PC-3 (cell line): ENCODE results near the gene TRMT61A. TPM values are rescaled to one million over a fixed set of nuclear protein-coding genes. Genes with fewer than 3 reads are reported as not detected.

Experiments used
- ATAC-seq: fragments of 200-7000 bp; cut with Tn5 transposase; 2 replicates; pipeline ENCODE4 v1.9.1; 2020; ENCODE audit warnings: mild to moderate bottlenecking, moderate library complexity
- BruUV-seq: library from RNA; stranded (reverse); fragments of 400-500 nt; replicated peaks from 2 replicates; lab custom pipeline; 2021; lab: Mats Ljungman, UMichigan
- CTCF ChIA-PET: fragments of 300-600 bp; sonication (Branson Sonifier 250); formaldehyde crosslinking; loops from one replicate; lab custom pipeline; 2022; ENCODE audit warnings: antibody characterized with exemption; lab: Charles Lee
- POLR2A ChIA-PET: fragments of 300-600 bp; sonication (Branson Sonifier 250); formaldehyde crosslinking; loops from one replicate; lab custom pipeline; 2022; ENCODE audit warnings: antibody characterized with exemption; ENCODE audit not compliant: unreplicated experiment; lab: Charles Lee
- DNase-seq: peaks from one replicate; pipeline ENCODE4 v3.0.0-alpha.2; 2015
- H2AFZ ChIP-seq: fragments of 300-600 bp; sonication (generic); 2 replicates; pipeline ENCODE4 v1.6.0; 2016; ENCODE audit warnings: antibody characterized with exemption, low read length
- H3F3A ChIP-seq: fragments of 300-600 bp; sonication (generic); one replicate; pipeline ENCODE4 v1.6.0; 2017; ENCODE audit warnings: antibody characterized with exemption, low read length, control low read depth, mild to moderate bottlenecking; ENCODE audit not compliant: unreplicated experiment
- H3K27ac ChIP-seq: fragments of 300-600 bp; sonication (generic); 2 replicates; pipeline ENCODE4 v1.5.1; 2016; ENCODE audit warnings: mild to moderate bottlenecking, low read length
- H3K27me3 ChIP-seq: fragments of 300-600 bp; sonication (generic); 2 replicates; pipeline ENCODE4 v1.6.1; 2016; ENCODE audit warnings: low read length, mixed read lengths
- H3K36me3 ChIP-seq: fragments of 300-600 bp; sonication (generic); 2 replicates; pipeline ENCODE4 v1.6.1; 2016; ENCODE audit warnings: low read depth, mixed run types, low read length, mixed read lengths
- H3K4me1 ChIP-seq: fragments of 300-600 bp; sonication (generic); 2 replicates; pipeline ENCODE4 v1.5.1; 2016; ENCODE audit warnings: low read length; ENCODE audit not compliant: insufficient read depth
- H3K4me2 ChIP-seq: fragments of 300-600 bp; sonication (generic); 2 replicates; pipeline ENCODE4 v1.6.0; 2016; ENCODE audit warnings: low read length
- H3K4me3 ChIP-seq: fragments of 300-600 bp; sonication (generic); 2 replicates; pipeline ENCODE4 v1.5.1; 2016; ENCODE audit warnings: mild to moderate bottlenecking, low read length, mixed read lengths
- H3K79me2 ChIP-seq: fragments of 300-600 bp; sonication (generic); 2 replicates; pipeline ENCODE4 v1.6.1; 2017; ENCODE audit warnings: low read length, mixed read lengths
- H3K9ac ChIP-seq: fragments of 300-600 bp; sonication (generic); 2 replicates; pipeline ENCODE4 v1.6.0; 2016; ENCODE audit warnings: mild to moderate bottlenecking, low read length
- H3K9me2 ChIP-seq: fragments of 300-600 bp; sonication (generic); replicated peaks from 2 replicates; pipeline ENCODE4 v1.6.1; 2016; ENCODE audit warnings: mixed run types, low read length, mixed read lengths
- H3K9me3 ChIP-seq: fragments of 300-600 bp; sonication (generic); 2 replicates; pipeline ENCODE4 v1.6.1; 2016; ENCODE audit warnings: low read length, mixed read lengths
- H4K20me1 ChIP-seq: fragments of 300-600 bp; sonication (generic); 2 replicates; pipeline ENCODE4 v1.6.1; 2016; ENCODE audit warnings: low read length, mixed read lengths
- EZH2 ChIP-seq: fragments of 300-600 bp; sonication (generic); IDR thresholded peaks from one replicate; pipeline ENCODE4 v1.6.1; 2017; ENCODE audit warnings: antibody characterized with exemption, mild to moderate bottlenecking, low read length; ENCODE audit not compliant: unreplicated experiment
- EZH2phosphoT487 ChIP-seq: fragments of 300-600 bp; sonication (generic); IDR thresholded peaks from 2 replicates; pipeline ENCODE4 v1.6.1; 2018; ENCODE audit warnings: mild to moderate bottlenecking, antibody characterized with exemption, low read length, borderline replicate concordance
- intact Hi-C: fragments of 100-400 bp; cut with micrococcal nuclease; formaldehyde crosslinking; loops from 2 replicates; pipeline ENCODE4 v1.9.0; 2023
- total RNA-seq: library from RNA; depleted of rRNA; stranded (reverse); fragments of >200 nt; gene quantifications from 2 replicates; pipeline ENCODE4 v1.2.3, GENCODE V29; 2014
- TF ChIP-seq, protein P1 (sequence below): fragments of 300-600 bp; sonication (generic); conservative IDR thresholded peaks from 2 replicates; pipeline ENCODE4 v1.5.1; 2017; ENCODE audit warnings: antibody characterized with exemption, low read depth, mild to moderate bottlenecking, low read length

TRMT61A gene
- total RNA-seq, 1 experiment from 2014 or later = 51.2 TPM

DNA sequence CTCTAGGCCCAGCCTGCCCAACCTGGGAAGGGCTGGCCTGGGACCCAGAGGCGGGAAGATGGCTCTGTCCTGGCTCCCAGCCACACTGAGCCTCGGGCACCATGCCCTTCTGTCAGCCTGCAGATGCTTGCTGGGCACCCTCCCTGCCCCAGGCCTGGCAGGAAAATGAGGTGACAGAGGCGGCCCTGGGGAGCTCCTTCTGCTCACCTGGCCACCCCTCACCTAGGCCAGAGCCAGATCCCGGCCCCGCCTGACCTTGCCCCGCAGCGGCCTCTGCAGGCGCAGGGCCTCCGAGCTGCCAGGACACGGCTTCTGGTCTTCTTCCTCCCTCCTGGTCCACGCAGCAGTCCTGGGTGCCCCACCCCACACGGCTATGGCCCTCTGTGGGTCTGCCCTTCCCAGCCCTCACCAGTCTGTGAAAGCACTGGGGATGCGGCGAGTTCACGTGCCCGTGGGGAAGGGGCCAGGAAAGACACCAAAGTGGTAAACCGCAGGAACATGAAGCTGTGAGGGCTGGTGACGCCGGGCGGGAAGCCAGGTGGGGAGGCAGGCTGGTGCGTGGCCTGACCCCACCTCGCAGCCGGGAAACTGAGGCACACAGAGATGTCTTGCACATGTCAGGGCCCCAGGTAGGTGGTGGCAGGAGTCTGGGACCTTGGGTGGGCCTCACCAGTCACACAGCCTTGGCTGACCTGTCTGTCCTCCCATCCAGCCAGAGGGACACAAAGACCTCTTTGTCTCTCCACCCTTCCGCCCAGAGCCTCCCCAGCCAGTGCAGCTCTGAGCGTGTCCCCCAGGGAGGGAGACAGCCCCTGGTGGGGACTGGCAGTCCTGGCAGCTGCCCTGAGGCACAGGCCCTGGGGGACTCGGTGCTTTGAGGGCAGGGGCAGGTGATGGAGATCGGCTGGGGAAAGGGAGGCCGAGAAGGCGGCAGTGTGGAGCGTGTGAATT, 20.6 kb downstream of the TRMT61A start:
- Histone ChIP-seq H3K27me3 (no peaks in the 10 kb centered on the region), H3K9me2 (no peaks in the 10 kb centered on the region), H3K27ac (no peak overlapping the region), H3K9me3 (no peaks in the 10 kb centered on the region), H3K79me2 (no peaks in the 10 kb centered on the region), H3K4me3 (no peak overlapping the region), H3K36me3 (no peaks in the 10 kb centered on the region), H2AFZ (no peak overlapping the region), H4K20me1 (no peaks in the 10 kb centered on the region), H3K9ac (no peak overlapping the region), H3K4me2 (no peak overlapping the region), H3K4me1 (peaks cover 15% of the 10 kb centered on the region), H3F3A (no peaks in the 10 kb centered on the region)
- POLR2A ChIA-PET = no interaction called here
- DNase-seq = no peak
- ATAC-seq = no peak
- TF ChIP-seq EZH2 (no peak), EZH2phosphoT487 (no peak)
- TF ChIP-seq, protein P1, sequence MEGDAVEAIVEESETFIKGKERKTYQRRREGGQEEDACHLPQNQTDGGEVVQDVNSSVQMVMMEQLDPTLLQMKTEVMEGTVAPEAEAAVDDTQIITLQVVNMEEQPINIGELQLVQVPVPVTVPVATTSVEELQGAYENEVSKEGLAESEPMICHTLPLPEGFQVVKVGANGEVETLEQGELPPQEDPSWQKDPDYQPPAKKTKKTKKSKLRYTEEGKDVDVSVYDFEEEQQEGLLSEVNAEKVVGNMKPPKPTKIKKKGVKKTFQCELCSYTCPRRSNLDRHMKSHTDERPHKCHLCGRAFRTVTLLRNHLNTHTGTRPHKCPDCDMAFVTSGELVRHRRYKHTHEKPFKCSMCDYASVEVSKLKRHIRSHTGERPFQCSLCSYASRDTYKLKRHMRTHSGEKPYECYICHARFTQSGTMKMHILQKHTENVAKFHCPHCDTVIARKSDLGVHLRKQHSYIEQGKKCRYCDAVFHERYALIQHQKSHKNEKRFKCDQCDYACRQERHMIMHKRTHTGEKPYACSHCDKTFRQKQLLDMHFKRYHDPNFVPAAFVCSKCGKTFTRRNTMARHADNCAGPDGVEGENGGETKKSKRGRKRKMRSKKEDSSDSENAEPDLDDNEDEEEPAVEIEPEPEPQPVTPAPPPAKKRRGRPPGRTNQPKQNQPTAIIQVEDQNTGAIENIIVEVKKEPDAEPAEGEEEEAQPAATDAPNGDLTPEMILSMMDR = no peak
- CTCF ChIA-PET = no interaction called here
- intact Hi-C loops = no loop called here
- no TSS peak for BruUV-seq

DNA sequence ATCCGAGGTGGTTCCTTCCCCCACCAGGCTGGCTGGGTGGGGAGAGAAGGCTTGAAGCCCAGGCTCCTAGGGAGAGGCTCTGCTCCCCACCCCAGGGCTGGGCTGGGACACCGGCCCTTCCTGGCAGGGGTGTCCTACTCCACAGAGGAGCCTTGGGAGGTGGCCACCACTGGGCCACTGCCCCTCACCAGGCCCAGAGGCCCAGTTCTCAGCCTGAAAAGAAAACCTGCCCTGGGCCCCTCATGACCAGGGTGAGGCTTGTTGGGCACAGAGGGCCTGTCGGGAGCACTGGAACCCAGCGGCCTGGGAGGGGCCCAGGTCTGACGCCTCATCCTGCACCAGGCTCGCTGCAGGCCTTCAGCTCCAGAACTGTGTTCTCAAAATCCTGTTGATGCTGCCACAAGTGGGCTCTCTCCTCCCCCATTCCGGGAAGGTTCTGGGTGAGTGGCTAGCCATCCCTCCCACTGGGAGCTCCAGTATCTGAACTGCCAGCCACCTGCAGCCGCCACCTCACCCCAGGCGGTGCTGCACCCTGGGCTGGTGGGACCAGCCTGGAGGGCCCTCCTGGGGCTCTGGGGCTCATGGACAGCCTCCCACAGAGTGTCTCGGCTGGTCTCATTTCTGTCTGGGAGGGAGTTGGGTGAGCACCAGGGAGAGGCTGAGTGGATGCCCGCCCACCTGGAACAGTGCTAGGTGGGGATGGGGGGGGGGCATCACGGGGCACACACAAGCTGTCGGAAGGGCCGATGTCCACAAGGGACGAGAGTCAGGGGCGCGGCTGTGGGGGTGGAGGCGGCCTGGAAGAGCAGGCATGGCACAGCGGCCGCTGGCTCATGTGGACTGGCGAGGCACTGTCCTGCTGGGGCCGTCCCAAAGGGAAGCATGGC, 21.7 kb downstream of the TRMT61A start:
- CTCF ChIA-PET = no interaction called here

More for the DNA sequence above, 21.7 kb downstream of the TRMT61A start:
- intact Hi-C loops = no loop called here
- POLR2A ChIA-PET = interaction anchor here (0.6 kb wide), 1 partner anchor 11 kb away, joined by 3 read pairs; no protein-coding TSS in a partner anchor
- no peaks in the 10 kb centered on the region for H3K9me2 ChIP-seq
- BruUV-seq = no TSS peak
- no peaks in the 10 kb centered on the region for H3K9me3 ChIP-seq
- no peak overlapping the region for H3K9ac ChIP-seq
- no peaks in the 10 kb centered on the region for H3K27me3 ChIP-seq
- H2AFZ ChIP-seq = no peak overlapping the region
- no peak for DNase-seq
- H3K79me2 ChIP-seq = peaks cover 3% of the 10 kb centered on the region; the same call in 1 of the 2 replicates
- no peaks in the 10 kb centered on the region for H3K36me3 ChIP-seq
- no peak for ATAC-seq
- H4K20me1 ChIP-seq = no peaks in the 10 kb centered on the region
- no peaks in the 10 kb centered on the region for H3F3A ChIP-seq
- TF ChIP-seq EZH2 (no peak), EZH2phosphoT487 (no peak)
- TF ChIP-seq, protein P1 = no peak
- no peak overlapping the region for H3K27ac ChIP-seq
- H3K4me3 ChIP-seq = no peak overlapping the region
- no peak overlapping the region for H3K4me2 ChIP-seq
- H3K4me1 ChIP-seq = peaks cover 15% of the 10 kb centered on the region
